Suprapubic skin (tissue), 3 donors: ENCODE data around the gene UBE4B.
"Not testable (repeated sequence)": the region's sequence is repeated elsewhere in the genome, so short reads cannot be mapped to it uniquely, and the experiment has no call there.

Experiments
- CTCF ChIP-seq, 2 donors: fragments of 200-600 bp in 1 of 2; fragments of 450-650 bp in 1 of 2; sonication (generic) in 1 of 2; IDR thresholded peaks; one replicate each; pipeline ENCODE4 v1.5.1; 2016 to 2019; ENCODE audit warnings: antibody characterized with exemption in 2 of 2, mild to moderate bottlenecking in 1 of 2, moderate library complexity in 1 of 2
- EP300 ChIP-seq: sonication (generic); formaldehyde crosslinking; IDR thresholded peaks from one replicate; pipeline ENCODE4 v1.6.1; 2017; ENCODE audit warnings: antibody characterized with exemption
- POLR2A ChIP-seq, 2 donors: fragments of 450-650 bp; IDR thresholded peaks; one replicate each; pipeline ENCODE4 v1.6.1; 2017; ENCODE audit warnings: antibody characterized with exemption in 2 of 2, mild to moderate bottlenecking in 2 of 2, moderate library complexity in 2 of 2

GRCh38 chr1:10220657-10221056, 187.9 kb downstream of the UBE4B start:
- TF ChIP-seq CTCF (IDR thresholded peaks at IDR 0.05); POLR2A (IDR thresholded peaks at IDR 0.05); EP300: not testable (repeated sequence)
